H1 (cell line): ENCODE results near the gene ZFYVE1. TPM values are rescaled to one million over a fixed set of nuclear protein-coding genes. Genes with fewer than 3 reads are reported as not detected.

ENCODE experiments used
- CTCF ChIA-PET: fragments of 300-600 bp; sonication (Branson Sonifier 250); formaldehyde crosslinking; loops from one replicate; lab custom pipeline; 2021; ENCODE audit not compliant: partially characterized antibody; lab: Charles Lee
- POLR2A ChIA-PET: fragments of 300-600 bp; sonication (Branson Sonifier 250); formaldehyde crosslinking; loops from one replicate; lab custom pipeline; 2021; ENCODE audit warnings: inconsistent platforms; ENCODE audit not compliant: partially characterized antibody; lab: Charles Lee
- DNase-seq, 2 experiments: peaks; one replicate each; pipeline versions ENCODE4 v3.0.0 to v3.0.0-alpha.2; 2010 to 2022; ENCODE audit warnings: low spot score in 2 of 2, low read depth in 1 of 2, mixed read lengths in 1 of 2
- FAIRE-seq: peaks from 2 replicates; lab custom pipeline; 2011; peaks lifted over from hg19 to GRCh38; lab: Jason Lieb, UNC
- H2AFZ ChIP-seq: 2 replicates; pipeline ENCODE4 v1.8.1; 2012; ENCODE audit warnings: low read length, inconsistent platforms
- H2AK5ac ChIP-seq: 2 replicates; pipeline ENCODE4 v1.6.1; 2013; ENCODE audit warnings: low read depth, low read length
- H2BK120ac ChIP-seq: replicated peaks from 2 replicates; pipeline ENCODE3; 2013; ENCODE audit warnings: low read depth, low read length, inconsistent platforms
- H2BK12ac ChIP-seq: 2 replicates; pipeline ENCODE4 v1.6.1; 2013; ENCODE audit warnings: low read depth, low read length
- H2BK15ac ChIP-seq: 2 replicates; pipeline ENCODE4 v1.6.1; 2013; ENCODE audit warnings: low read length
- H2BK20ac ChIP-seq: 2 replicates; pipeline ENCODE4 v1.6.1; 2013; ENCODE audit warnings: low read length
- H2BK5ac ChIP-seq: 2 replicates; pipeline ENCODE4 v1.6.1; 2013; ENCODE audit warnings: low read depth, low read length
- H3K14ac ChIP-seq: 2 replicates; pipeline ENCODE4 v1.6.1; 2013; ENCODE audit warnings: inconsistent platforms; ENCODE audit not compliant: insufficient read length
- H3K18ac ChIP-seq: 2 replicates; pipeline ENCODE4 v1.6.1; 2013; ENCODE audit warnings: low read length; ENCODE audit errors: extremely low read depth
- H3K23ac ChIP-seq: 2 replicates; pipeline ENCODE4 v1.6.1; 2013; ENCODE audit warnings: inconsistent platforms; ENCODE audit not compliant: insufficient read length
- H3K23me2 ChIP-seq: 2 replicates; pipeline ENCODE4 v1.6.1; 2013; ENCODE audit warnings: low read depth, low read length
- H3K27ac ChIP-seq: 2 replicates; pipeline ENCODE4 v1.6.1; 2011; ENCODE audit warnings: low read depth, low read length, inconsistent platforms
- H3K27me3 ChIP-seq, 4 experiments: replicated peaks in 1 of 4; 1 replicate in 1 of 4; 2 replicates in 3 of 4; pipeline versions ENCODE4 v1.6.1 to v1.8.1; 2011 to 2013; ENCODE audit warnings: low read length in 3 of 4, mild to moderate bottlenecking in 3 of 4, inconsistent platforms in 2 of 4, mixed read lengths in 2 of 4, moderate library complexity in 1 of 4; ENCODE audit not compliant: control insufficient read depth in 3 of 4, insufficient read depth in 3 of 4; ENCODE audit errors: extremely low read depth in 1 of 4
- H3K36me3 ChIP-seq, 4 experiments: 2 replicates each; pipeline versions ENCODE4 v1.6.1 to v1.8.1; 2011 to 2013; ENCODE audit warnings: mild to moderate bottlenecking in 4 of 4, low read length in 3 of 4, moderate library complexity in 2 of 4, control low read depth in 1 of 4, inconsistent platforms in 1 of 4; ENCODE audit not compliant: insufficient read depth in 4 of 4, control insufficient read depth in 2 of 4
- H3K4ac ChIP-seq: replicated peaks from 2 replicates; pipeline ENCODE3; 2013; ENCODE audit warnings: low read length, low read depth, mixed read lengths, inconsistent platforms; ENCODE audit not compliant: insufficient read length
- H3K4me1 ChIP-seq, 4 experiments: replicated peaks in 1 of 4; 1 replicate in 1 of 4; 2 replicates in 3 of 4; pipeline versions ENCODE4 v1.6.1 to v1.8.1; 2011 to 2013; ENCODE audit warnings: low read length in 3 of 4, inconsistent platforms in 2 of 4, mixed read lengths in 1 of 4; ENCODE audit not compliant: insufficient read depth in 4 of 4, control insufficient read depth in 3 of 4
- H3K4me2 ChIP-seq, 2 experiments: 2 replicates each; pipeline versions ENCODE4 v1.6.1 to v1.8.1; 2011 to 2013; ENCODE audit warnings: low read depth in 2 of 2, low read length in 2 of 2, control low read depth in 1 of 2, inconsistent platforms in 1 of 2, mild to moderate bottlenecking in 1 of 2; ENCODE audit not compliant: insufficient read depth in 1 of 2
- H3K4me3 ChIP-seq, 4 experiments: fragments of 200-600, 300-600 bp in 1 of 4; sonication (generic), shearing (Covaris generic), sonication (Bioruptor Twin) in 1 of 4; 2 replicates each; pipeline versions ENCODE4 v1.5.1 to v1.8.1; 2011 to 2016; ENCODE audit warnings: low read length in 4 of 4, low read depth in 3 of 4, control low read depth in 2 of 4, inconsistent platforms in 2 of 4, mild to moderate bottlenecking in 2 of 4, mixed read lengths in 1 of 4, moderate library complexity in 1 of 4; ENCODE audit not compliant: insufficient read depth in 2 of 4; ENCODE audit errors: extremely low read depth in 1 of 4
- H3K56ac ChIP-seq: replicated peaks from 2 replicates; pipeline ENCODE3; 2013; ENCODE audit warnings: low read depth, mild to moderate bottlenecking, mixed read lengths, low read length, inconsistent platforms; ENCODE audit not compliant: insufficient read length
- H3K79me1 ChIP-seq: 2 replicates; pipeline ENCODE4 v1.6.1; 2013; ENCODE audit warnings: low read depth, low read length, control low read depth
- H3K79me2 ChIP-seq, 2 experiments: 2 replicates each; pipeline versions ENCODE4 v1.6.1 to v1.8.1; 2012 to 2013; ENCODE audit warnings: low read length in 2 of 2, mild to moderate bottlenecking in 2 of 2, inconsistent platforms in 1 of 2; ENCODE audit not compliant: insufficient read depth in 2 of 2, control insufficient read depth in 1 of 2
- H3K9ac ChIP-seq, 4 experiments: replicated peaks in 1 of 4; 1 replicate in 1 of 4; 2 replicates in 3 of 4; pipeline versions ENCODE4 v1.6.1 to v1.8.1; 2011 to 2013; ENCODE audit warnings: low read depth in 3 of 4, low read length in 3 of 4, control low read depth in 2 of 4, mild to moderate bottlenecking in 2 of 4, moderate library complexity in 2 of 4, inconsistent platforms in 1 of 4; ENCODE audit errors: extremely low read depth in 1 of 4
- H3K9me3 ChIP-seq, 2 experiments: 2 replicates each; pipeline versions ENCODE4 v1.6.1 to v1.8.1; 2012 to 2013; ENCODE audit warnings: mild to moderate bottlenecking in 2 of 2, moderate library complexity in 2 of 2, control low read depth in 1 of 2, inconsistent platforms in 1 of 2, low read depth in 1 of 2, low read length in 1 of 2, mixed read lengths in 1 of 2; ENCODE audit not compliant: insufficient read depth in 2 of 2
- H4K20me1 ChIP-seq, 2 experiments: replicated peaks in 1 of 2; 2 replicates each; pipeline versions ENCODE3 to v1.8.1; 2011 to 2013; ENCODE audit warnings: inconsistent platforms in 2 of 2, low read length in 2 of 2, mild to moderate bottlenecking in 1 of 2; ENCODE audit not compliant: insufficient read depth in 2 of 2, control insufficient read depth in 1 of 2
- H4K5ac ChIP-seq: 2 replicates; pipeline ENCODE4 v1.6.1; 2013; ENCODE audit warnings: low read length, low read depth, mixed read lengths, inconsistent platforms; ENCODE audit not compliant: insufficient read length
- H4K8ac ChIP-seq: 2 replicates; pipeline ENCODE4 v1.8.0; 2013; ENCODE audit warnings: mild to moderate bottlenecking, moderate library complexity, low read length, inconsistent platforms; ENCODE audit not compliant: insufficient read depth; ENCODE audit errors: extremely low read depth
- H4K91ac ChIP-seq: replicated peaks from 2 replicates; pipeline ENCODE3; 2013; ENCODE audit warnings: low read length, mixed read lengths, inconsistent platforms; ENCODE audit not compliant: insufficient read length
- CTCF ChIP-seq, 3 experiments: IDR thresholded peaks; 1 replicate in 2 of 3; 2 replicates in 1 of 3; pipeline versions ENCODE4 v1.5.1 to v1.6.1; 2011; ENCODE audit warnings: low read length in 3 of 3, mild to moderate bottlenecking in 3 of 3, inconsistent platforms in 2 of 3, low read depth in 1 of 3, moderate library complexity in 1 of 3; ENCODE audit not compliant: insufficient read depth in 1 of 3; ENCODE audit errors: control extremely low read depth in 1 of 3
- MAFK ChIP-seq: IDR thresholded peaks from 2 replicates; pipeline ENCODE4 v1.6.1; 2012; ENCODE audit warnings: low read depth, mild to moderate bottlenecking, improper control_type of control experiment, low read length
- POU5F1 ChIP-seq: IDR thresholded peaks from 2 replicates; pipeline ENCODE4 v1.6.1; 2011; ENCODE audit warnings: low read depth, mild to moderate bottlenecking, low read length, moderate library complexity
- RAD21 ChIP-seq, 2 experiments: IDR thresholded peaks in 1 of 2; conservative IDR thresholded peaks in 1 of 2; 2 replicates each; pipeline ENCODE4 v1.6.1; 2011; ENCODE audit warnings: low read depth in 2 of 2, low read length in 2 of 2, improper control_type of control experiment in 1 of 2, inconsistent platforms in 1 of 2, mild to moderate bottlenecking in 1 of 2, moderate library complexity in 1 of 2
- WGBS, 2 experiments: shearing (Covaris generic) in 1 of 2; methylation state at CpG; one replicate each; pipeline versions ENCODE4 v1.1.6 to v1.1.7; 2013 to 2015; ENCODE audit warnings: low lambda C conversion rate in 2 of 2, mixed read lengths in 2 of 2, inconsistent platforms in 1 of 2, low coverage in 1 of 2, missing lambda C conversion rate in 1 of 2; ENCODE audit not compliant: insufficient replicate concordance in 2 of 2, insufficient coverage in 1 of 2, insufficient read length in 1 of 2; ENCODE audit errors: extremely low coverage in 1 of 2, missing lambda C conversion rate in 1 of 2; 5-methylcytosine and 5-hydroxymethylcytosine counted together
- polyA plus RNA-seq, 7 experiments: library from polyadenylated mRNA; depleted of rRNA in 3 of 7; stranded (reverse) in 5 of 7; unstranded in 2 of 7; fragments of >200 nt in 5 of 7; fragments of 200-250 nt in 2 of 7; gene quantifications; 1 replicate in 5 of 7; 2 replicates in 1 of 7; 4 replicates in 1 of 7; pipeline versions ENCODE4 v1.2.1 to v1.2.3, GENCODE V29; 2011 to 2013; ENCODE audit warnings: missing spikeins in 2 of 7, mixed read lengths in 2 of 7
- total RNA-seq: library from RNA; stranded (reverse); fragmentation: NEBNext Ultra II Directional; extraction: Animal tissue kit (Norgen Biotek cat#: 25700); gene quantifications from 2 replicates; pipeline ENCODE4 v1.2.1, GENCODE V29; 2021

Gene ZFYVE1
- total and polyA plus RNA-seq, 2 of the 8 experiments (the other 6 are each of a cell fraction or from before 2014, with no cell fraction given): 9.8 to 12.5 TPM

- Histone ChIP-seq H3K9ac (no peak overlapping the region), H2BK15ac (no peak overlapping the region), H3K79me2 (no peaks in the 10 kb centered on the region), H3K36me3 (peaks cover 3 to 20% (median 15%) of the 10 kb centered on the region in 4 experiments; a peak in 7 of 8 replicates), H2BK120ac (no peak overlapping the region), H4K8ac (no peak overlapping the region), H3K4me2 (no peak overlapping the region), H3K79me1 (no peaks in the 10 kb centered on the region; the same call in 1 of the 2 replicates), H4K20me1 (peaks cover 0 to 1% of the 10 kb centered on the region in 2 experiments), H3K27me3 (no peaks in the 10 kb centered on the region), H3K4me3 (no peak overlapping the region), H3K14ac (no peak overlapping the region), H2BK12ac (no peak overlapping the region), H3K27ac (no peak overlapping the region), H3K18ac (no peak overlapping the region), H4K91ac (no peak overlapping the region), H2BK20ac (no peak overlapping the region), H3K9me3 (0 out of 4 replicates have a peak, but pooled peaks cover 0 to 4% of the 10 kb centered on the region in 2 experiments), H3K4me1 (no peaks in the 10 kb centered on the region), H2BK5ac (no peak overlapping the region), H2AK5ac (no peak overlapping the region), H4K5ac (no peak overlapping the region), H2AFZ (no peak overlapping the region), H3K23me2 (no peaks in the 10 kb centered on the region), H3K23ac (no peak overlapping the region), H3K4ac (no peak overlapping the region), H3K56ac (no peak overlapping the region)
- TF ChIP-seq MAFK (no peak), POU5F1 (no peak), CTCF (IDR thresholded peaks at IDR 0.05; ENCODE audit: control extremely low read depth in 1 of 3, insufficient read depth in 1 of 3, low read depth in 1 of 3, low read length in 3 of 3) (no peak), RAD21 (IDR thresholded peaks at IDR 0.05 in 1 of 2, conservative IDR thresholded peaks at IDR 0.05 in 1 of 2; ENCODE audit: low read depth in 2 of 2, low read length in 2 of 2) (no peak)
- ChIA-PET CTCF (interaction anchor here (1.1 to 3.1 kb wide), 7 partner anchors 8 to 428 kb away, joined by 3 to 16 read pairs (median 5); no protein-coding TSS in a partner anchor), POLR2A (interaction anchor here (0.6 kb wide), 1 partner anchor 28 kb away, joined by 3 read pairs; no protein-coding TSS in a partner anchor)
- no peak for DNase-seq
- WGBS, 2 experiments: 95% methylated on average over 12 of the region's 12 CpGs; no CpG with 5 or more reads in 1 of the 2 experiments
- FAIRE-seq: no peak
These were observed 85.5 kb downstream of the ZFYVE1 start for GRCh38 chr14:72941286-72941985.
